Stimulated activated naive CD8-positive, alpha-beta T cell treated with anti-CD3 and anti-CD28 coated beads, Interleukin-15, amount 100 ng/mL, for 72 hours (primary cell): Measurements from ENCODE around the gene CCL22.

Source experiments
- ATAC-seq: fragments of 150-1000 bp; cut with Tn5 transposase; 2 replicates; pipeline ENCODE4 v1.10.0; 2021; ENCODE audit warnings: mild to moderate bottlenecking, moderate library complexity
- DNase-seq, 2 donors: peaks; one replicate each; pipeline ENCODE4 v3.0.0; 2021 to 2022
- H3K27ac Mint-ChIP-seq, 2 donors: one replicate each; pipeline ENCODE4 v1.8.0; 2022; ENCODE audit warnings: mild to moderate bottlenecking in 2 of 2, mixed read lengths in 2 of 2, moderate library complexity in 2 of 2
- H3K27me3 Mint-ChIP-seq: one replicate; pipeline ENCODE4 v1.8.0; 2022; ENCODE audit warnings: mixed read lengths
- H3K4me1 Mint-ChIP-seq: one replicate; pipeline ENCODE4 v1.8.0; 2022; ENCODE audit warnings: mild to moderate bottlenecking, mixed read lengths
- H3K4me3 Mint-ChIP-seq, 2 donors: one replicate each; pipeline ENCODE4 v1.8.0; 2022; ENCODE audit warnings: mild to moderate bottlenecking in 2 of 2, mixed read lengths in 2 of 2, moderate library complexity in 1 of 2
- H3K9me3 Mint-ChIP-seq, 2 donors: one replicate each; pipeline ENCODE4 v1.8.0; 2022; ENCODE audit warnings: mixed read lengths in 2 of 2

The CCL22 gene

GRCh38 chr16:57413301-57413730 lies 54.7 kb downstream of the CCL22 start:
- Mint-ChIP-seq H3K4me1 (peaks cover 21% of the 10 kb centered on the region), H3K27ac (no peak overlapping the region), H3K9me3 (no peaks in the 10 kb centered on the region), H3K4me3 (no peak overlapping the region), H3K27me3 (no peaks in the 10 kb centered on the region)
- DNase-seq (no peak), ATAC-seq (no peak)

- Mint-ChIP-seq H3K27me3 (no peaks in the 10 kb centered on the region), H3K27ac (no peak overlapping the region), H3K4me3 (no peak overlapping the region), H3K9me3 (no peaks in the 10 kb centered on the region), H3K4me1 (peaks cover 25% of the 10 kb centered on the region)
- no peak for ATAC-seq
- no peak for DNase-seq
These were observed 55.1 kb downstream of the CCL22 start for GRCh38 chr16:57413733-57414132.
